ENCODE data around the gene GARIN1A. TPM values are rescaled to one million over a fixed set of nuclear protein-coding genes. Genes with fewer than 3 reads are reported as not detected.

The GARIN1A gene
- total RNA-seq, 1 donor from 2014 or later = 5.9 TPM

DNA sequence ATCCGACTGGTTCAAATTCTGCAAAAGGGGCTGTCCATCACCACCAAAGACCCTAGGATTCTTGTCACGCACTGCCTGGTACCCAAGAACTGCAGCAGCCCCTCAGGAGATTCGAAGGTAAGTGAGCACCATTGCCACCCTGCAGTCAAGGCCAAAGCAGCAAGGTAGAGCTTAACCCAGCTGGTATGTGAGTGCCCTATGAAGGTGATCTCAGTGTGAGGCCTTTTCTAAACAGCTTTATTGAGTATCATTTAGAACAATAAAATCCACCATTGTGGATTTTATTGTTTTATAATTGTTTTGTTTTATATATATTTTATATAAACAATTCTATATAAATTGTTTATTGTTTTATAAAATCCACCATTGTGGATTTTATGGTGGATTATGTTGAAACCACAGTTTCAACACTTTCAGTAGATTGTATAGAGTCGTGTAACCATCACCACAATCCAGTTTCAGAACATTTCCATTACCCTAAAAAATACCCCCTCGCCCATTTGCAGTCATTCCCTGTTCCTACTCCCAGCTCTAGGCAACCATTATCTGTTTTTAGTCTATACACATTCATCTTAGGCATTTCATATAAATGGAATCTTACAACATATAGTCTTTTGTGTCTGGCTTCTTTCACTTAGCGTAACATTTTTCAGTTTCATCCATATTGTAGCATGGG lies 47.0 kb downstream of the GARIN1A start:
- no peak overlapping the region for H3K4me2 ChIP-seq (ENCODE audit: low read length)
- H3K9me3 ChIP-seq (ENCODE audit: insufficient read depth, low read depth, low read length) = no peaks in the 10 kb centered on the region
- TF ChIP-seq, protein P1, sequence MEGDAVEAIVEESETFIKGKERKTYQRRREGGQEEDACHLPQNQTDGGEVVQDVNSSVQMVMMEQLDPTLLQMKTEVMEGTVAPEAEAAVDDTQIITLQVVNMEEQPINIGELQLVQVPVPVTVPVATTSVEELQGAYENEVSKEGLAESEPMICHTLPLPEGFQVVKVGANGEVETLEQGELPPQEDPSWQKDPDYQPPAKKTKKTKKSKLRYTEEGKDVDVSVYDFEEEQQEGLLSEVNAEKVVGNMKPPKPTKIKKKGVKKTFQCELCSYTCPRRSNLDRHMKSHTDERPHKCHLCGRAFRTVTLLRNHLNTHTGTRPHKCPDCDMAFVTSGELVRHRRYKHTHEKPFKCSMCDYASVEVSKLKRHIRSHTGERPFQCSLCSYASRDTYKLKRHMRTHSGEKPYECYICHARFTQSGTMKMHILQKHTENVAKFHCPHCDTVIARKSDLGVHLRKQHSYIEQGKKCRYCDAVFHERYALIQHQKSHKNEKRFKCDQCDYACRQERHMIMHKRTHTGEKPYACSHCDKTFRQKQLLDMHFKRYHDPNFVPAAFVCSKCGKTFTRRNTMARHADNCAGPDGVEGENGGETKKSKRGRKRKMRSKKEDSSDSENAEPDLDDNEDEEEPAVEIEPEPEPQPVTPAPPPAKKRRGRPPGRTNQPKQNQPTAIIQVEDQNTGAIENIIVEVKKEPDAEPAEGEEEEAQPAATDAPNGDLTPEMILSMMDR (IDR thresholded peaks at IDR 0.05; ENCODE audit: insufficient read depth, low read depth, low read length) = no peak
- no peak for TF ChIP-seq EZH2 (IDR thresholded peaks at IDR 0.05; ENCODE audit: insufficient read depth, low read length)
- Mint-ChIP-seq H3K4me1 (ENCODE audit: low read depth, unreplicated experiment) (no peaks in the 10 kb centered on the region), H3K27ac (ENCODE audit: unreplicated experiment) (no peak overlapping the region), H3K36me3 (ENCODE audit: low read depth, unreplicated experiment) (peaks cover 7% of the 10 kb centered on the region), H3K4me3 (ENCODE audit: unreplicated experiment) (no peak overlapping the region), H3K9me3 (ENCODE audit: unreplicated experiment) (peaks cover 3% of the 10 kb centered on the region), H3K27me3 (ENCODE audit: low read depth, unreplicated experiment) (peaks cover 14% of the 10 kb centered on the region)
- DNase-seq (ENCODE audit: low read depth) (no peak), FAIRE-seq (no peak)
- H3K27me3 ChIP-seq (ENCODE audit: insufficient read depth, low read length) = no peaks in the 10 kb centered on the region
- H3K4me3 ChIP-seq (ENCODE audit: insufficient read depth, low read depth, low read length) = no peak overlapping the region
- H4K20me1 ChIP-seq (ENCODE audit: insufficient read depth, low read length) = no peaks in the 10 kb centered on the region
- H3K9ac ChIP-seq (ENCODE audit: low read length) = no peak overlapping the region
- H3K79me2 ChIP-seq (ENCODE audit: insufficient read depth, low read length) = no peaks in the 10 kb centered on the region
- no peaks in the 10 kb centered on the region for H3K4me1 ChIP-seq (ENCODE audit: insufficient read depth, low read length)
- H3K36me3 ChIP-seq (ENCODE audit: insufficient read depth, low read length) = no peaks in the 10 kb centered on the region
- no peak overlapping the region for H3K27ac ChIP-seq (ENCODE audit: low read depth, low read length)
- no peak overlapping the region for H2AFZ ChIP-seq (ENCODE audit: low read depth, low read length)

DNA sequence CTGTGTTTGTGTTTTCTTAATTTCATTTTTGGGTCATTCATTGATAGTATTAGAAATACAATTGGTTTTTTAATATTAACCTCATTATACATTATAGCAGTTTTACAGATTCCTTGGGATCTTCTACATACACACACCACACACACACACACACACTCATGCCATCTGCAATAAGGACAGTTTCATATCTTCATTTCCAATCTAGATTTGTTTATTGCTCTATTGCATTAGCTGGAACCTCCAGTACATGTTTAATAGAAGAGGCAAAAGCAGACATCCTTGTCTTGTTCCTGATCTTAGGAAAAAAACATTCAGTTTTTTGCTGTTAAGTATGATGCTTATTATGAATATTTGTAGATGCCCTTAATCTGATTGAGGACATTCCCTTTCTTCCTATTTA lies 49.3 kb downstream of the GARIN1A start:
- H2AFZ ChIP-seq (ENCODE audit: low read depth, low read length) = no peak overlapping the region

More for the DNA sequence above, 49.3 kb downstream of the GARIN1A start:
- no peak for TF ChIP-seq EZH2 (IDR thresholded peaks at IDR 0.05; ENCODE audit: insufficient read depth, low read length)
- TF ChIP-seq, protein P1 (IDR thresholded peaks at IDR 0.05; ENCODE audit: insufficient read depth, low read depth, low read length) = no peak
- no peak overlapping the region for H3K4me3 Mint-ChIP-seq (ENCODE audit: unreplicated experiment)
- peaks cover 22% of the 10 kb centered on the region for H3K27me3 Mint-ChIP-seq (ENCODE audit: low read depth, unreplicated experiment)
- Histone ChIP-seq H3K27me3 (ENCODE audit: insufficient read depth, low read length) (peaks cover 7% of the 10 kb centered on the region), H3K9me3 (ENCODE audit: insufficient read depth, low read depth, low read length) (no peaks in the 10 kb centered on the region), H3K4me2 (ENCODE audit: low read length) (no peak overlapping the region), H3K4me1 (ENCODE audit: insufficient read depth, low read length) (no peaks in the 10 kb centered on the region), H3K36me3 (ENCODE audit: insufficient read depth, low read length) (no peaks in the 10 kb centered on the region), H3K4me3 (ENCODE audit: insufficient read depth, low read depth, low read length) (no peak overlapping the region), H3K27ac (ENCODE audit: low read depth, low read length) (no peak overlapping the region), H4K20me1 (ENCODE audit: insufficient read depth, low read length) (no peaks in the 10 kb centered on the region), H3K9ac (ENCODE audit: low read length) (no peak overlapping the region), H3K79me2 (ENCODE audit: insufficient read depth, low read length) (no peaks in the 10 kb centered on the region)
- no peaks in the 10 kb centered on the region for H3K9me3 Mint-ChIP-seq (ENCODE audit: unreplicated experiment)
- FAIRE-seq (no peak), DNase-seq (ENCODE audit: low read depth) (no peak)
- no peak overlapping the region for H3K27ac Mint-ChIP-seq (ENCODE audit: unreplicated experiment)
- H3K4me1 Mint-ChIP-seq (ENCODE audit: low read depth, unreplicated experiment) = no peaks in the 10 kb centered on the region
- H3K36me3 Mint-ChIP-seq (ENCODE audit: low read depth, unreplicated experiment) = peaks cover under 1% of the 10 kb centered on the region

Other genes starting within 250 kb of the GARIN1A start
- 12.4 TPM in 2 replicates for gene HILPDA, start 216.4 kb upstream of the GARIN1A start, total RNA-seq
- gene METTL2B, start 195.5 kb upstream of the GARIN1A start, total RNA-seq = 30.8 and 34.5 TPM in 2 replicates
- 670 and 732 TPM in 2 replicates for gene CALU, start 67.1 kb downstream of the GARIN1A start, total RNA-seq
- not detected in 2 replicates for gene OPN1SW, start 103.5 kb downstream of the GARIN1A start, total RNA-seq
- 14.4 and 14.9 TPM in 2 replicates for gene CCDC136, start 119.7 kb downstream of the GARIN1A start, total RNA-seq
- gene FLNC, start 158.1 kb downstream of the GARIN1A start, total RNA-seq = 308 and 364 TPM in 2 replicates
- 193 TPM in 2 replicates for gene ATP6V1F, start 190.6 kb downstream of the GARIN1A start, total RNA-seq
- 0.20 and 0.41 TPM in 2 replicates for gene KCP, start 238.4 kb downstream of the GARIN1A start, total RNA-seq

Data from astrocyte (in vitro differentiated cells and primary cell).